OCI-LY3 (cell line): ENCODE results near the gene POLDIP3.

Experiments
- H2AFZ ChIP-seq: fragments of 200-600, 300-600 bp; shearing (Covaris generic); 2 replicates; pipeline ENCODE4 v1.6.0; 2014; ENCODE audit warnings: antibody characterized with exemption, low read depth, low read length
- H3K27ac ChIP-seq: fragments of 200-600, 300-600 bp; sonication (generic); 2 replicates; pipeline ENCODE4 v1.5.1; 2014; ENCODE audit warnings: mild to moderate bottlenecking, low read length, moderate library complexity, mixed read lengths
- H3K27me3 ChIP-seq: fragments of 200-600, 300-600 bp; sonication (generic); 2 replicates; pipeline ENCODE4 v1.6.1; 2014; ENCODE audit warnings: low read depth, low read length, mixed read lengths
- H3K36me3 ChIP-seq: fragments of 200-600, 300-600 bp; sonication (generic); replicated peaks from 2 replicates; pipeline ENCODE3; 2014; ENCODE audit warnings: low read depth, low read length, mixed read lengths
- H3K4me1 ChIP-seq: fragments of 300-600, 200-600 bp; sonication (generic); 2 replicates; pipeline ENCODE4 v1.6.1; 2014; ENCODE audit warnings: low read length, mixed read lengths
- H3K4me2 ChIP-seq: fragments of 200-600, 300-600 bp; sonication (generic); 2 replicates; pipeline ENCODE4 v1.6.1; 2014; ENCODE audit warnings: low read length, mixed read lengths
- H3K4me3 ChIP-seq: fragments of 300-600, 200-600 bp; sonication (generic); 2 replicates; pipeline ENCODE4 v1.5.1; 2014; ENCODE audit warnings: antibody characterized with exemption, mild to moderate bottlenecking, low read length, moderate library complexity
- H3K79me2 ChIP-seq: fragments of 300-600, 200-600 bp; shearing (Covaris generic); 2 replicates; pipeline ENCODE4 v1.6.1; 2014; ENCODE audit warnings: mild to moderate bottlenecking, low read length, mixed read lengths
- H3K9ac ChIP-seq: fragments of 300-600, 200-600 bp; shearing (Covaris generic); 2 replicates; pipeline ENCODE4 v1.6.0; 2014; ENCODE audit warnings: mild to moderate bottlenecking, low read length, moderate library complexity
- H3K9me3 ChIP-seq: fragments of 200-600, 300-600 bp; shearing (Covaris generic); 2 replicates; pipeline ENCODE4 v1.6.1; 2014; ENCODE audit warnings: low read length, mixed read lengths; ENCODE audit not compliant: insufficient read depth
- H4K20me1 ChIP-seq: fragments of 200-600, 300-600 bp; sonication (generic); 2 replicates; pipeline ENCODE4 v1.6.1; 2016; ENCODE audit warnings: low read length, mixed read lengths; ENCODE audit not compliant: insufficient read depth
- EZH2phosphoT487 ChIP-seq: fragments of 200-600 bp; shearing (Covaris generic); IDR thresholded peaks from 2 replicates; pipeline ENCODE4 v1.6.1; 2018; ENCODE audit warnings: antibody characterized with exemption, mixed run types, low read depth
- TF ChIP-seq, protein P1 (sequence below): fragments of 200-600, 300-600 bp; sonication (generic); IDR thresholded peaks from 2 replicates; pipeline ENCODE4 v1.5.1; 2014; ENCODE audit warnings: antibody characterized with exemption, low read length, low read depth

The POLDIP3 gene, protein sequence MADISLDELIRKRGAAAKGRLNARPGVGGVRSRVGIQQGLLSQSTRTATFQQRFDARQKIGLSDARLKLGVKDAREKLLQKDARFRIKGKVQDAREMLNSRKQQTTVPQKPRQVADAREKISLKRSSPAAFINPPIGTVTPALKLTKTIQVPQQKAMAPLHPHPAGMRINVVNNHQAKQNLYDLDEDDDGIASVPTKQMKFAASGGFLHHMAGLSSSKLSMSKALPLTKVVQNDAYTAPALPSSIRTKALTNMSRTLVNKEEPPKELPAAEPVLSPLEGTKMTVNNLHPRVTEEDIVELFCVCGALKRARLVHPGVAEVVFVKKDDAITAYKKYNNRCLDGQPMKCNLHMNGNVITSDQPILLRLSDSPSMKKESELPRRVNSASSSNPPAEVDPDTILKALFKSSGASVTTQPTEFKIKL

DNA sequence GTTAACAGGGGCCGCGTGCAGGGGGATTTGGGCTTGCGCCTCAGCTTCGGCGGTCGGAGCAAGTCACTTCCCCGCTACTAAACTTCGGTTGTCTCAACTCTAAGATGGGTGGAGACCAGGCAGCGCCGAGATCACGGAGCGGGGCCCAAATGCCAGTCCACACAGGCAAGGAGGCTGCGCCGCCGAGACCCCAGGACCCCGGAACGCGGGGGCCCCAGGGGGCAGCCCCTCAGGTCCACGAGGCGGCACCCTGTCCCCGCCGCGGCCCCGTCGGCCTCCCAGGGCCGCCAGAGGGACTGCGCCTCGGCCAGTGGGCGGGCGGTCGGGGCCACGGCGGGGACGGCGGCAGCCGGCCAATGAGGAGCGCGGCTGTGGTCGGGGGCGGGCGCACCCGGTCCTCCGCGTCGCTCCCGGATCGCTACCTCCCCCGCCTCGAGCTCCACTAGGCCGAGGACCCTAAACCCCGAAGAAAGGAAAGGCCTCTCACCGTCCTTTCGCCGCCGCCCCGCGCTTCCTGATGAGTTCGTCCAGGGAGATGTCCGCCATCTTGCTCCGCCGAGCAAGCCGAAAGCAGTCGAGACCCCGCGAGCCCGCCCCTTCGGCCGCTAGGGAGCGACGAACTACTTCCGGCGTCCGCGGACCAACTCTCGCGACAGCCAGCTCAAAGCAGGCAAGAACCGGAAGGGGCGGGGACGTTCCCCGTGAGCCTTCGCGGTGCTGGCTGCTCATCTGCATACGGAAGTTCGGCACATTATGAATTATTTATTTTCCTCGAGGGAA is at the start of gene POLDIP3:
TSS of gene POLDIP3 (minus strand) at position 572 of the 780 bp plus-strand sequence. CDS start at position 546, 26 bp downstream.
- Histone ChIP-seq H3K4me1 (peaks cover 15% of the 10 kb centered on the region), H3K9ac (peak within 1 kb of the TSS; percentile 99), H3K4me2 (peak within 1 kb of the TSS; percentile 95), H3K9me3 (no peaks in the 10 kb centered on the region), H3K27ac (peak within 1 kb of the TSS; percentile 92), H4K20me1 (peaks cover 32% of the 10 kb centered on the region), H3K27me3 (no peaks in the 10 kb centered on the region), H3K4me3 (peak within 1 kb of the TSS; percentile 94), H2AFZ (peak within 1 kb of the TSS; percentile 12; the same call in 1 of the 2 replicates), H3K36me3 (peaks cover 30% of the 10 kb centered on the region), H3K79me2 (peaks cover 50% of the 10 kb centered on the region)
- no peak for TF ChIP-seq EZH2phosphoT487
- TF ChIP-seq, protein P1, sequence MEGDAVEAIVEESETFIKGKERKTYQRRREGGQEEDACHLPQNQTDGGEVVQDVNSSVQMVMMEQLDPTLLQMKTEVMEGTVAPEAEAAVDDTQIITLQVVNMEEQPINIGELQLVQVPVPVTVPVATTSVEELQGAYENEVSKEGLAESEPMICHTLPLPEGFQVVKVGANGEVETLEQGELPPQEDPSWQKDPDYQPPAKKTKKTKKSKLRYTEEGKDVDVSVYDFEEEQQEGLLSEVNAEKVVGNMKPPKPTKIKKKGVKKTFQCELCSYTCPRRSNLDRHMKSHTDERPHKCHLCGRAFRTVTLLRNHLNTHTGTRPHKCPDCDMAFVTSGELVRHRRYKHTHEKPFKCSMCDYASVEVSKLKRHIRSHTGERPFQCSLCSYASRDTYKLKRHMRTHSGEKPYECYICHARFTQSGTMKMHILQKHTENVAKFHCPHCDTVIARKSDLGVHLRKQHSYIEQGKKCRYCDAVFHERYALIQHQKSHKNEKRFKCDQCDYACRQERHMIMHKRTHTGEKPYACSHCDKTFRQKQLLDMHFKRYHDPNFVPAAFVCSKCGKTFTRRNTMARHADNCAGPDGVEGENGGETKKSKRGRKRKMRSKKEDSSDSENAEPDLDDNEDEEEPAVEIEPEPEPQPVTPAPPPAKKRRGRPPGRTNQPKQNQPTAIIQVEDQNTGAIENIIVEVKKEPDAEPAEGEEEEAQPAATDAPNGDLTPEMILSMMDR: peak; percentile 30

DNA sequence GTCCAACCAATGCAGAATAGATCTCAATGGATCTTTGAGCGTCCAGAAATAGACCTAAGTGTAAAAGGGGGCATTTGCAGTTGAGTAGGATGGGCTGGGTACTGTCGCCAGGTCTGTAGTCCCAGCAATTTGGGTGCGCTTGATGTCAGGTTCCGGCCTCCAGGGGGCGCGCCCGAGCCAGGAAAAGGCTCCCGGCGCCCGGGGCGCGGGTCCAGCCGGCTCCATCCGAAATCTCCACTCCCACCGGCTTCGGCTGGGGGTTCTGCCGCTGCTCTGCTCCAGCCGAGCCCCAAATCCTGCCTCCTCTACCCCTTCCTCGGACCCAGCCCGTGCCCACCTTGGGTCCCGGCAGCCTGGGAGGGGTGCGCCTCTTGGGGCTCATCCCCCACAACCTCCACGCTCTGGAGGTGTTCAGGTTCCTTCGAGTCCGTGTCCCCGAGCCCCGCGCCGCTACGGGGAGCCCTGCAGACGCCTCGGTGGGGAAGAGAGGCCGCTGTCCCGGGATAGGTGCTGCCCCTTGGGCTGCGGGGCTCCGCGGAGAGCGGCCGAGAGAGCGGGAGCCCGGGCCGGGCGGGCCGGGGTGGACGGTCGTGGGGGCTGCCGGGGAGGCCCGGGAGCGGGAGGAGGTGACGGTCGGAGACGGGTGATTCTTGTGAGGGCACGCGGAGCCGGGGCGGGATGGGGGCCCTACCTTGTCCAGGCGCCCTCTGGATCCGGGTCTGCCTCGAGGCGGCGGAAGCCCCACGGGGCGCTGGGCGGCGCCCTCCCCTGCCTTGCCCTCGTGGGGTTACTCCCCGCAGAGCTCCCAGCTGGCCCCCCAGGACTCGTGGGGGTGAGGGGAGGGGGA is 47.5 kb upstream of the POLDIP3 start:
- Histone ChIP-seq H3K4me1 (peaks cover 49% of the 10 kb centered on the region), H3K27ac (peak overlapping the region; percentile 17; the same call in 1 of the 2 replicates), H3K27me3 (no peaks in the 10 kb centered on the region), H2AFZ (peak overlapping the region; percentile 81), H3K36me3 (no peaks in the 10 kb centered on the region), H4K20me1 (no peaks in the 10 kb centered on the region), H3K4me2 (peak overlapping the region; percentile 98), H3K9me3 (no peaks in the 10 kb centered on the region), H3K4me3 (peak overlapping the region; percentile 86), H3K79me2 (no peaks in the 10 kb centered on the region), H3K9ac (peak overlapping the region; percentile 74)
- no peak for TF ChIP-seq EZH2phosphoT487
- TF ChIP-seq, protein P1: peak; percentile 85

DNA sequence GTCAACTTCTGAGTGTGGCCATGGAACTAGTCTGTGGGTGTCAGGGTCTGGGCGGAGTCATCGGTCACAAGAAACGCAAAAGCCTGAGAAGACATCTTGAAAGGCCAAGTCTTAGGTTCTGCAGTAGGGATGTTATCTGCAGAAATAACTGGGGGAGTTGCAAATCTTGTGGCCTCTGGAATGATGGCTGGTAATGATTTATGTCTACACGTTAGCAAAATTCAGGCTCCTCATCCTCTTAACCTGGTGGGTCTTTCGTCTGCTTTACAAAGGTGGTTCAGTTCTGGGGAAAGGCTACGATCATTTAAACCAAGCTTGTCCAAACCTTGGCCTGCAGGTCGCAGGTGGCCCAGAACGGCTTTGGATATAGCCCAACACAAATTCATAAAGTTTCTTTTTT is 41.9 kb upstream of the POLDIP3 start:
- H3K9ac ChIP-seq: no peak overlapping the region
- no peak overlapping the region for H3K27ac ChIP-seq

More for the DNA sequence above, 41.9 kb upstream of the POLDIP3 start:
- TF ChIP-seq, protein P1: no peak
- Histone ChIP-seq H3K4me1 (peaks cover 29% of the 10 kb centered on the region), H4K20me1 (no peaks in the 10 kb centered on the region), H2AFZ (no peak overlapping the region), H3K36me3 (no peaks in the 10 kb centered on the region), H3K4me2 (no peak overlapping the region), H3K27me3 (no peaks in the 10 kb centered on the region), H3K9me3 (no peaks in the 10 kb centered on the region), H3K4me3 (no peak overlapping the region), H3K79me2 (no peaks in the 10 kb centered on the region)
